CD1c-positive myeloid dendritic cell (primary cell): ENCODE results near the gene MGMT.

Experiments used
- DNase-seq: peaks from one replicate; pipeline ENCODE4 v3.0.0-alpha.2; 2016; ENCODE audit errors: extremely low spot score

MGMT gene

DNA sequence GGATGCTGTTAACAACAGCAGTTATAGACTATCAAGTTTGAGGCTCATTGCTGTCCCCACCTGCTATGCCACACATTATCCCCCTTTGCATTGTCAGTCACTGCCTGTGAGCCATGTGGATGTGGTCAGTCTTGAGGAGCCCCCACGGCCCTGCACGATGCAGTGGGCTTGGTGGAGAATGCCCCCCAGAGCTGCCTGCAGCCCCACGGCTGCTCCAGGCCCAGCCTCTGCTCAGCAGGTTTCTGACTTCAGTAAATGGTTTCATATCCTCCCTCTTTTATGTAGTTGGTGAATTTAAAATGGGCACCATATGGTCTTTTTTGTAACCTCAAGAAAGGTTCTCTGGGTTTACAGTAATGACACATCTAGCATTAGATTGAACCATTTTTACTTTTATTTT is 332.9 kb downstream of the MGMT start:
- no peak for DNase-seq

DNA sequence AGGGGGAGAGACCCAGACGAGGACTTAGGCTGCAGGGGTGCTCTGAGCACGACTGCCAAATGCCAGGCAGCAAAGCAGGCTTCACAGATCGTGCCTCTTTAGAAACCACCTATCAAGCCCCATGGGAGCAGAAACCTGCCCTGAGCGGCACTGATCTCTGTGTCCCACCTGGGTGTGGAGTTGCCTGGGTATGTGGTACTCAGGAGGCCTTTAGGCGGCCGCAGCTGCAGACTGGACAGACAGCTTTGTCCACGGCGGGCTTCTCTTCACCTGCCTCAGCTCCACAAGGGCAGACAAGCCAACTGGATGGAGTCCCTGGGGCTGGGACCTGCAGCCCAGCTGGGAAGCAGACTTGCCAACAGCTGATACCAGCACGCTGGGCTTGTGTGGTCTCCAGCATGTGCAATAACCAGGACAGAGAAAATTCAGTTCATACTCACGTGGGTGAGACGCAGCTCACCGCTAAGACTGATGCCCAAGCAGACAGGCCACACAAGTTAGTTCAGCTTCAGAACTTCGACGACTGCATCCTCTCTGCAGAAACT is 333.8 kb downstream of the MGMT start:
- DNase-seq, result no peak

DNA sequence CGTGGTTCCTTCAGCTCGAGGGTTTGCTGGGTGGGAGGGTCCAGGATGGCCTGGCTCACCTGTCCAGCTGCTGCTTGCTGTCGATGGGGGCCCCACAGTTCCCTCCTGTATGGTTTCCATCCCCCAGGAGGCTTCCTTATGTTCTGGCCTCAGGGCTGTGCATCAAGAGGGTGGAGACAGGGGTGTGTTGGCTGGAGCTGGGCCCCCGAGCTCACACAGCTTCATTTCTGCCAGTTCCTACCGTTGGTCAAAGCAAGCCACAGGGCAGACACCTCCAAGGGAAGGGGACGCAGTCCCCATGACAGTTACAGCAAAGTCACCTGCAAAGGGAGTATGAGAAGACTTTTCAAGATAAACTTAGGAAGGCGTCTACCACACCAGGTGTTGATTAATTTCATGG is 340.2 kb downstream of the MGMT start:
- DNase-seq, result no peak

DNA sequence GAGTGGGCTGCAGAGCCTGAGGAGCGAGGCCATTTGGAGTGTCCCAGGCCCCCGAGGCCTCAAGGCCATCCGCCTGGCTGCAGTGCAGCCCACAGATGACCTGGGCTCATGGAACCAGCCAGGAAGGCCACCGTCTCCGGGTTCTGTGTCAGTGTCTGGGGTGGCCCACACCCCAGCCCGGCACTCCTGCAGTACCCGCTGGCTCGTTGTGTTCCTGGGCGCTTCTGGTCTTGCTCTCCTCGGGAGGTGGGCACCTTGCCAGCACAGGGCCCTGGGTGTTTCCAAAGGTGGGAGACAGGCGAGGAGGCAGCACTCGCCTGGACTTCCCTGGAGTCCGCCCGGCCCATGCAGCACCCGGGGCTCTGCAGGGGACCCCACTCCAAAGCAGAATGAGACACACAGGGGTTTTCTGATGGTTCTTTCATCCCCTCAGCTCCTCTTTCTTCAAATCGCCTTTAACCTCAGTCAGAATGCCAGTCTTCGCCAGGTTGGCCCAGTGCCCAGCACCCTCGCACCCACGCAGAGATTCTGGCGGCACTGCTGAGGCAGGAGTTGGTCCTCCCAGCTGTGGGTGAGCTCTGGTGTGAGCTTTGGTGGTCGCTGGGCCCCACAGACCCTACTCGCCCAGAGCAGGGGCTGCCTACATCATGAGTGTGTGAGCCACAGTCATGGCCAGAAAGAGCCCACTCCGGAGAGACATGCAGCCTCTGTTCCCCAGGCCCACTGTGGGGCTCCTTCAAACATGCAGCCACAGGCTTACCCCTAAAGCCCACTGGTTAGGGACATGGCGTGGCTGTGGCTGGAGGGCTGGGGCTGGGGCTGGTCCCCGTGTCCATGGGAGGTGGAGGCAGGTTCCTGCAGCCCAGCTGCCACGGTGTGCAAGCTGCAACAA is 341.3 kb downstream of the MGMT start:
- no peak for DNase-seq

DNA sequence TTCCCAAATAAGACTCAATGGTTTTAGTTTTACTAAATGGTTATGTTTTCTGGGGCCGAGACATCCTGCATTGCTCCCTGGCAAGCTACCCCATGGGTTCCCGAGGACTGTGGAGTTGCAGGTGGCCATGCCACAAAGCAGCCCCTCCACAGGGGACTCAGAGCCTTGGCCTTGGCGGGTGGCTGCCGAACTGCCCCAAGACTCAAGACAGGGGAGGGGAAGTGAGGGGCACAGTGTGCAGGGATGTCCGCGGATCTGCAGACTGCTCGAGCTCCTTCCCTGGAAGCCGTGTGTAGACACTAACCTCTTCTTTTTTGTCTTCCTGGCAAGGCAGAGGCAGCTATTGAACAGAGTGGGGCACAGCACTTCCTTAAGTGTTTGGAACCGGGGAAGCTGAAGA is 342.4 kb downstream of the MGMT start:
- no peak for DNase-seq

DNA sequence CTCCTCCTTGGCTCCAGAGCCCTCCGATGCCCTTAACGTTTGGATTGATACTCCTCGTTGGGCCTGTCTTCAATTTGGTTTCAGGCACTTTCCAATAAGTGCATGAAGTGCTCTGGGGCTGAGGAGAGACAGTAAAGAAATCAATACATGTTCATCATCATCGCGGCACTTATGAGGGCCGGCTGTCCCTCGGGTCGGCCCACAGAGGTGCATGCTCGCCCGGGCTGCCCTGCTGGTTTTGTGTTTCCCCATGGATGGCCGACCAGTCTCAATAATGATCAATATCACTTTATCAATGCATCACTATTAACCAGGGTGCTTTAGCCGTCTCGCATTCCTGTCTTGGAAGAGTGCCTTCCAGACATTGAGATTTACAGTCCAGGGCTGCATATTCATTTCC is 342.8 kb downstream of the MGMT start:
- DNase-seq, result no peak

DNA sequence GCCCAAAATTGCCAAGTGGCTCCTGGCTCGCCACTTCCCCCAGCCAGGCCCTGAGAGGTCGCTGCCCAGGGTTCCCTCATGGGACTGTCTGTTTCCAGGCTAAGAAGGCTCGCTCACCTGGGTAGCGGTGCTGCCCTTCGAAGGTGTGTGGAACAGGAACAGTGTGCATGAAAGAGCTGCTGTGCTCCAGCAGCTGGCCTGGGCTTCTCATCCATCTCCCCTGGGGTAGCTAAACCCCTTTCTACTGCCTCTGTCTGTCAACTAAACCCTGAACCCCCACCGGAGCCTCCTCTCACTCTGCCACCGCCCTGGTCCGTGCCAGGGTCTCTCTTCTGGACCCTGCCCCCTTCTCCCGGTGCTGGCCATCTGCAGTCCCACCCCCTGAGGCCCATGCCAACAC is 344.2 kb downstream of the MGMT start:
- no peak for DNase-seq

DNA sequence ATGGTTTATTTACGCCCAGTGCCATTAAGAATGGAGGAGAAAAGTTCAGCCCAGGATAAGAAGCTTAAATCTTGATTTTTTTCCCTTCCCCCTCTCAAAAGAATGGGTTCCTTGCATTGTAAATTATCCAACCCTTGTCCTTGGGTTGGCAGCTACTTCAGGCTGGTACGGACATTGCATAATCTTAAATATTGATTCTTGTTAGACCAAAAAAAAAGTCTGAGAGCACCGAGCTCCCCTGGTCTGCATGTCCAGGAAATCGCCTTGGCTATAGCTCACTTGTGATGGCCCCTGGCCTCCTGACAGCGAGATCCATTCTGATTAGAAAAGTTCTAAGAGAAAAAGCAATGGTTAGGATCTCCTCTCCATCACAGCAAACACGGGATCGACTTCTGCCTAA is 345.4 kb downstream of the MGMT start:
- DNase-seq, result no peak

DNA sequence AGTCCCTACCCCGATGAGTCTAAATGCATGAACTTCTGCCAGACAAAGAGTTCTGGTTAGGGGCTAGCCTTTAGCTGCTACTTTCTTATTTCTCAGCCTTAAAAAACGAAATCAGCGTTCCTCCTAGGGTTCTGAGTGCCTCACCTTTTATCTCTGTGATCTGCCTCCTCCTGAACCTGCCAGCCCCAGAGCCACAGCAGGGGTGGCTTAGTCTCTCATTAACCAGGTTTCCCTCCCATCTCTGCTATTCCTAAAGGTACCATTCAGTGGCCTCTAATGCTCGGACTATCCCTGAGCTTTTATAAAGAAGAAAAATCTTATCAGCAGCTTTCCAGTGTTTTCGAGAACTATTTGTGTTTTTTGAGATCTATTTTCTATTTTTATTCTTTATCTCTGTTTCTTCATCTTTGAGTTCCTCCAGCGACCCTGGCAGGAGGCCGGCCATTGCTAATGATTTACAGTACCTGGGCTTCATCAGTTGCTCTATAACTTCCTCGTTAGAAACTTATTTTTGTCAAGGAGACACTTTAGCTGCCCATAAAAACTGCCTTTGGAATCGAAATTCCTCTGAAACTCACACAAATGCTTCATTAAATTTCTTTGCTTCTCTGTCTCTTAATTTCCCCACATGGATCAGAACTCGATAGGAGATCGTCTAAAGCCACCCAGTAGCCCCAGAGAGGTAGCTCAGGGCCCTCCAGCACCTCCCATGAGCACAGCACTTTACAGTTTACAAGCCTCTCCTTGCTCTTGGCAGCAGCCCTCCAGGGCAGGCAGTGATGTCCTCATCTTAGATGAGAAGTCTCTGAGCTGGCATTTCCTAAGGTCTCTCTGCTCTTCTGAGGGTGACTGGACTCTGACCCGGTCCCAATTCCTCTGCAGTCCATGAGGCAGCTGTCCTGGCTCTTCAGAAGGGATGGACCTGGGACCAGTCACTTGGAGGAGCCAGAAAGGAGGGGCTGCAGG is 347.9 kb downstream of the MGMT start:
- DNase-seq, result no peak

DNA sequence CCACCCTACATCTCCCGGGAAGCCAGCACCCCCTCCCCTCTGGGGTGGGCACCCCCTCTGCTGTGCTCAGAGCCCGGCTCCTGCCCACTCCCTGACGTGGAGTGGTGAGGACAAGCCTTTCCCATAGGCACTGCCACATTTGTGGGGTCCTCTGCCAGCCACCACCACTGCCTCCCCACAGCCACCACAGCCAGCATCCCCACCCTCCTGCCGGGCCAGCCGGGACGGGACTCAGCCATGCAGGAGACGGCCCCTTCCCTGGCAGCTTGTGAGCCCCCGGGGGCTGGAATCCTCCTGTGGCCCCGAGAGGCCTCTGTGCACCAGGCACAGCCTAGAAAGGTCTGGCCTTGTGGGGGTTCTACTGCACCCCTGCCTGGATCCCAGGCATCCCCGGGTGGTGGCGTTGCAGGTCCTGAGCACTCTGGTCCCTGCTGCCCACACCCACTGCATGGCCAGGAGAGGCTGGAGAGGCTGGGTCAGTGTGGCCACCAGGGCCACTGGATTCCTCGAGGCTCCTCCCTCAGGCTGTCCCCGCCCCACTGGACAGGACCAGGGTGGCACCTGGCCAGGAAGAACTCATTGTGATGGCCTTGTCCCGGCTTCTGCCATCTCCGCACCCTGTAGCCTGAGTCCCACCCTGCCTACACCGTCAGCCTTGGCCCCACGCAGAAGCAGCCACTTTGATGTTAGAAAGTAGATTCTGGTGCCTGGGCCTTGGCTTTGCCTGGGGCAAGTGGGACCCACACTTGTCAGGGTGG is 349.0 kb downstream of the MGMT start:
- DNase-seq, result no peak

DNA sequence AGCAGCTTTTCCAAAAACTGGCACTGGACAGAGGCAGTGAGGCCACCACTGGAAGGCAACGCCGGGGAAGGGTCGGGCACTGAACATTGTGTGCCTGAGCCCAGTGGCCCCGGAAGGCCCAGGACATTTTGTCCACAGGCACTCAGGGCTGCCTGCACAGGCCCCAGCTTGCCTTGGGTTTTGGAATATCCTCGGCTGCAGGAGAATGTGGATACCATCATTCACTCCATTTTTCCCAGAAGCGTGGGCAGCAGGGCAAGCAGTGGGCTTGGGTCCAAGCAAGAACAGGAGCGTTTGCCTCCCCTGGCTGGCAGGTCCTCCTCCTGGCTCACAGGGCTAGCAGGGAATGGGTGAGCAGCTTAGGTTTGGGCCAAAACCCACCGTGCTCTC is 349.6 kb downstream of the MGMT start:
- DNase-seq, result no peak
